HG03066 (cell line): ENCODE measurements around the gene TMOD3.

Experiments
- ATAC-seq: cut with Tn5 transposase; IDR thresholded peaks from one replicate; pipeline ENCODE4 v1.9.1; 2021; ENCODE audit warnings: low read depth; ENCODE audit not compliant: unreplicated experiment

TMOD3 gene

GRCh38 chr15:51889486-51889885 lies 60.0 kb downstream of the TMOD3 start:
- no peak for ATAC-seq

GRCh38 chr15:51904421-51904820 lies 75.0 kb downstream of the TMOD3 start:
- ATAC-seq = no peak

GRCh38 chr15:51904931-51905330 lies 75.5 kb downstream of the TMOD3 start:
- ATAC-seq = no peak

- ATAC-seq = no peak
Measured at GRCh38 chr15:51907136-51907862, 77.8 kb downstream of the TMOD3 start.

GRCh38 chr15:51908316-51908715 lies 78.9 kb downstream of the TMOD3 start:
- ATAC-seq = no peak

- no peak for ATAC-seq
Measured at GRCh38 chr15:51909584-51909983, 80.1 kb downstream of the TMOD3 start.

- ATAC-seq = no peak
Measured at GRCh38 chr15:51912528-51912927, 83.1 kb downstream of the TMOD3 start.

GRCh38 chr15:51917493-51917892 lies 88.0 kb downstream of the TMOD3 start:
- no peak for ATAC-seq

GRCh38 chr15:51924156-51925068 lies 95.0 kb downstream of the TMOD3 start:
- no peak for ATAC-seq

- ATAC-seq = no peak
Measured at GRCh38 chr15:51926809-51927208, 97.4 kb downstream of the TMOD3 start.

GRCh38 chr15:51931016-51931415 lies 101.6 kb downstream of the TMOD3 start:
- ATAC-seq = no peak

- no peak for ATAC-seq
Measured at GRCh38 chr15:51931638-51932037, 102.2 kb downstream of the TMOD3 start.

- ATAC-seq = no peak
Measured at GRCh38 chr15:51932161-51932560, 102.7 kb downstream of the TMOD3 start.

- peak; percentile 85 for ATAC-seq
Measured at GRCh38 chr15:51935466-51936104, 106.1 kb downstream of the TMOD3 start.

- no peak for ATAC-seq
Measured at GRCh38 chr15:51936105-51936478, 106.6 kb downstream of the TMOD3 start.

GRCh38 chr15:51938286-51938685 lies 108.8 kb downstream of the TMOD3 start:
- ATAC-seq = no peak

GRCh38 chr15:51939216-51939615 lies 109.8 kb downstream of the TMOD3 start:
- ATAC-seq = no peak

- no peak for ATAC-seq
Measured at GRCh38 chr15:51947124-51947523, 117.7 kb downstream of the TMOD3 start.

- ATAC-seq = no peak
Measured at GRCh38 chr15:51952805-51953204, 123.4 kb downstream of the TMOD3 start.

GRCh38 chr15:51955504-51955903 lies 126.1 kb downstream of the TMOD3 start:
- no peak for ATAC-seq
